Activated CD8-positive, alpha-beta memory T cell treated with anti-CD3 and anti-CD28 coated beads for 24 hours (primary cell): ENCODE measurements around the gene XYLT2.

Source experiments
- DNase-seq: peaks from one replicate; pipeline ENCODE4 v3.0.0-alpha.2; 2020

The XYLT2 gene

DNA sequence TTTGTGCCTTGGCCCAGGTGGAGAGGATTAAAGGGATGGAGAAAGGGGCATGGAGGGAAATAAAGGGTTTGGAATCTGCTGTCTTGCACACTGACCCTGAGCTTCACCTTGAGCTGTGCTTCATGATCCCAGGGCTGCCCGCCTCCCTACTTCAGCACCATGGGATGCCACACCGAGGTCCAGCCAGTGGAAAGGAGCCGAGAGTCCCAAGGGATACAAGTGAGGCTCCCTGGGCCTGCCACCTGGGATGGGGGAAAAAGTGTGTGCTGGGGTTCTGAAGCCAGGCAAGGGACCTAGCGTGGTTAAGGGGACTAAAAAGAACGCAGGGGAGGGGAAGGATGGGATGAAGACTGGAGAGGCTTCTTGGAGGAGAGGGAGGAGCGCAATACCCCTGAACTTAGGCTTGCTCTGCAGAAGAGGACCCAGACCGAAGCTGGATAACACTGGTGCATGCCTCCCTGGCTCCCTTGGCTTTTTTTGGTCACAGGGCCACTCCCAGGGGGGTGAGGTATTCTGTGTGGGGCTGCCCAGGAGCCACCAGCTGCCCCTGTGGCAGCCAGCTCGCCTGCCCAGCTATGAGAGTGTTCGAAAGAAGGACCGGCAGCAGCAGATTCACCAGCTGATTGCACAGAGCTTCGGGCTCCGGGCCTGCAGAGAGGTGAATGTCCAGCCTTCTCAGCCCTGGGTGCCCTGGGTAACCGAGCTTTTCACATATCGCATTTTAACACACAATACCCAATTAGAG is 19.9 kb downstream of the XYLT2 start:
- DNase-seq: no peak

DNA sequence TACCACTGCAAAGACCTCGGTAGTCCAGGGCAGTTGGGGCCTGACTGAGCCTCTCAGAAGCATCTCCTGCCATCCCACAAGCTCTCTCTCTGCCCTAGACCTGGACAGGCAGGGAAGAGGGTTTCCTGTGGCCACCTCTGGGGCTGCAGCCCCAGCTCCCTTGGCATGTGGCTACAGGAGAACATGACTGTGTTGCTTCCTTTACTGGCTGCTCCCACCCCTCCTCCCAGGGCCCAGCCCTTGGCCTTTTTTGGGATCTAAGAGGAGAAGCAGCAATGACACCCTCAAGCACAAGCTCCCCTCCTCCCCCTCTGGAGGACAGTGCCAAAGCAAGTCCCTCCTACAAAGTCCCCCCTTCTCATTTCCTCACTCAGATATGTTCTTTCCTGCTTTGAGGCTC is 21.5 kb downstream of the XYLT2 start:
- DNase-seq: no peak

DNA sequence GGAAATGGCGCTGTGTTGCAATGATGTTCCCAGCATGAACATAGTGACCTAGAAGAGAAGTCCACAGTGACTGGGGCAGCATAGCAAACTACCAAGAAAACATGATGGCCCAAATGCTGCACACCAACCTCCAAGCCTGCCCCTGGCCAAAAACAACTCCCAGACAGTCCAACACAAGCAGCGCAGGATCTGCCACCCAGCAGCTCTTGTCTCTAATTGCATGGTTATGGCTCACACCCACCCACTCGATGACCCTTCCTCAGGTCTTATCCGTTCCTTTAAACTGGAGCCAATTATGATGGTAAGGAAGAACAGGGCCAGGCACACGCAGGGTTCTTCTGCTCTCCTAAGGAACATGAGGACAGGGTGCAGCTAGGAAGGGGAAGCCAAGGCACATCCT is 24.1 kb downstream of the XYLT2 start:
- DNase-seq: no peak

DNA sequence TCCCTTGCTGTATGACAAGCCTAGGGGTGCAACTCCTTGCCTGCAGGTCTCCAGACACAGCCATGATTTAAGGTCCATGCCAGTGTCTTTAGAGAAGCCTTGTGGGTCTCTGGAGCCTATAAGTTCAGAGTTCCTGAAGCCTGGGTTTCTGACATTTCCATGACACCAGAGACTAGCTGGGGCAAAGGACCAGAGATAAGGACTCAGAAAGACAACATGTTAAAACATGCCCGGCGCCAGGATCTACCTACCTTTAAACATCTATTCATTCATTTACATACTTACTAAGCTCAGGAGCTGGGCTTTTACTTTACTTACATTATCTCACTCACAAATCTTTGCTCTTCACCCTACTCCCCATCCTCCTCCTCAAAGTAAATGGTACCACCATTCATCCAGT is 25.6 kb downstream of the XYLT2 start:
- DNase-seq: no peak

DNA sequence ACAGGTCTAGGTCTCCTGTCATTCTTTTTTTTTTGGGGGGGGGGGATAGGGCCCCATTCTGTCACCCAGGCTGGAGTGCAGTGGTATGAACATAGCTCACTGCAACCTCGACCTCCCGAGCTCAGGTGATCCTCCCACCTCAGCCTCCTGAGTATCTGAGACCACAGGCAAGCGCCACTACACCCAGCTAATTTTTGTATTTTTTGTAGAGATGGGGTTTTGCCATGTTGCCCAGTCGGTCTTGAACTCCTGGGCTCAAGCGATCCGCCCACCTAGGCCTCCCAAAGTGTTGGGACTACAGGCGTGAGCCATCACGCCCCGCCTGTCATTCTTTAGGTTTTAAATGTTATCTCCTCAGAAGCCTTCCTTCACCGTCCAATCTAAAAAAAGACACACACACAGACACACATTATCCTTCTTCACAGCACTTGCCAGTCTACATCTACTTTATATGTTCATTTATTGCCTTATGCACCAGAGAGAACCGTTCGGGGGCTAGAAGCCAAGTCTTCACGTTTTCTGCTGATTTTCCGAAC is 26.4 kb downstream of the XYLT2 start:
- DNase-seq: no peak

DNA sequence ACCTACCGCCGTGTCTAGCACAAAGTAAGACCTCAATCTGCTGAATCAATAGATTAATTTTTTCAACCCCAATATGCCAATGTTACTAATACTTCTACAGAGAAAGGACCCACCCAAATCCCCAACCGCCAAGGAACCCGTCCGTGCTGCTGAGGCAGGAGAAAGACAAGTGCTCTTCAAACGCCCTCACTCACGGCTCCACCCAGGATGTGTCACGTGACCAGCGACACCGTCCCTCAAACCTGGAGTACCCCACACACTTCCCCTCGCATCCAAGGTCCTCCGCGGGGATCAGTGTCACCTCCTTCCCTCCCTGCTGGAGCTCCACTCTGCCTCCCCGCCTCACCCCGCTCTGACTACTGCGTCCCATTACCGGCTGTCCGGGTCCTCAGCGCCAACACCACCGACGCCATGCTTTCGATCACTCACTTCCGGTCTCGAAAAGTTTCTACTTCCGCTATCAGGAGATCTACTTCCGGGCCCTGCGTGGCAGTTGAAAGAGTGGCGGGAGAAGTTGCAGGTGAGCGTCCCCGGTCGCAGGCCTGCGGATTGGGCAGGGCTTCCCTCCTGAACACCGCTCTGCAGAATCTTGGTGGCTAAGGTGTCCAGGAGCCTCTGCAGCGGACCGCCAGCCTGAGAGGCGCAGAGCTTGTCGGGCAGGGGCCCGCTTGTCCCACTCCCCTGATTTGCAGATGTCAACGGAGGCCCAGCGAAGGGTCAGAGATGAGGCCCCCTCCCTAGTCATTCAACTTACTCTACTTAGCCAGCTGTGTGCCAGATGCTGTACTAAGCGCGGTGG is 27.0 kb downstream of the XYLT2 start, which contains the start of the genes EME1 and MRPL27:
EME1 (plus strand) TSS at position 472 of the 799 bp plus-strand sequence. CDS start 1,980 bp downstream, outside the sequence.
MRPL27 (minus strand) TSS at position 427 of the 799 bp plus-strand sequence; CDS start at position 413, 14 bp downstream.
- peak; percentile 97 for DNase-seq

DNA sequence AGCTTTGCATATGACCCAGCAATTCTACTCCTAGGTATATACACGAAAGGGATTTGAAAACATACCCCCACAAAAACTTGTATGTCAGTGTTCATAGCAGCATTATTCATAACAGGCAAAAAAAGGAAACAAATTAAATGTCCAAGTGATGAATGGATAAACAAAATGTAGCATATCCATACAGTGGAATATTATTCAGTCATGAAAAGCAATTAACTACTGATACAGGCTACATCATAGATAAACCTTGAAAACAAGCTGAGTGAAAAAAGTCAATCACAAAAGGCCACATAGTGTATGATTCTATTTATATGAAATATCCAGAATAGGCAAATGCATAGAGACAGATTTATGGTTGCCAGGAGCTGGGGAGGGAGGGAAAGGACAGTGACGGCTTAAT is 27.8 kb downstream of the XYLT2 start:
- DNase-seq: no peak

DNA sequence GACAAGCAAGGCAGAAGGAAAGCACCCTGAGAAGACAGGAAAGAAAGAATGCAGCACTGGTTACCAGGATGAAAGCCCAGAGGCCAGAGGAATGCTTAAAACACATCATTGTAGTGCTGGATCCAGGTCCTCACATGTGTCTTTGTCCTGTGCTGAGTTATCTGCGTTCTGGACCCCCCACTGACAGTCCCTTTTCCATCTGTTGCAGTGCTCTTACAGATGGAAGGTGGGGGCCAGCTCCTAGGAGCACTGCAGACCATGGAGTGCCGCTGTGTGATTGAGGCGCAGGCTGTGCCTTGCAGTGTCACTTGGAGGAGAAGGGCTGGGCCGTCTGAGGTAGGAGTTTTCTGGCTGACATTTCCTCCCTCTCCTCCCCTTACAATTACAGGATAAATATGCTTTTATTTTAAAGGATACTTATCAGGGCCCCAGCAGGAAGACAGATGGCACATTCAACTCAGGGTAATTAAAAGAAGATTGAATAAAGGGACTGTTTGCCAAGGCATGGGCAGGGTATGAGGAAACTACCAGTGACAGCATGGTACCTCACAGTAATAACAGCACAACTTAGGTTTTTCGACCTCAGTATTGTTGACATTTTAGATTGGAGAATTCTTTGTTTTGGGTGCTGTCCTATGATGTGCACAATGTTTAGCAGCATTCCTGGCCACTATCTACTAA is 30.1 kb downstream of the XYLT2 start:
- DNase-seq: no peak

DNA sequence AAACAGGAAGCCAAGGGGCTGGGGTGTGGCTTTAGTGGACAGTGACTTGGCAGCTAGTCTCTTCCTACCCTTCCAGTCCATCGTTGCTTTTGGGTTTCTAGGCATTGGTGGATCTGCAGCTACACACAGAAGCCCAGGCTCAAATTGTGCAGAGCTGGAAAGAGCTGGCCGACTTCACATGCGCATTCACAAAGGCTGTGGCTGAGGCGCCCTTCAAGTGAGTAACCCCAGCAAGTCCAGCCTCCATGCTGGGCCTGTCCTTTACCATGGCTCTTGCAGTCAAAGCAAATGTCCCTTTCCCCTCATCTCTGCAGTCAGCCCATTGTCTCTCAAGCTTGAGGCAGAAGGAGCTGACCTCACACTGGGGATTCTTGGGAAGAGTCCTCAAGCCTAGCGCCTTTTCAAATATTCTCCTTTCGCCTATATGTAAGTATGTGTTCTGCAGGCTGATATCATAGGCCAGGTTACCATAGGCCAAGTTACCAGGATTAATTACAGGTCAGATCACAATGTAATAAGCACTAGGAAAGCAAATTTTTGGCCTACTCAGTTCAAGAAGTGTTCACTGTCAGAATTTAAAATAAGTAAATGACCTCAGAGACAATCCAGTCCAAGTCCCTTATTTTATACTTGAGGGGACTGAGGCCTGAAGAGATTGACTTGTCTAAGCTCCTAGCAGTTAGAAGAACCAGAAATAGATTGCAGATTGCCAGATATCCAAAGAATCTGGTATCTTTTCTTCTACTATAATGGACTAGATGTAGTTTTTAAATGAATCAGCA is 33.6 kb downstream of the XYLT2 start:
- DNase-seq: no peak

DNA sequence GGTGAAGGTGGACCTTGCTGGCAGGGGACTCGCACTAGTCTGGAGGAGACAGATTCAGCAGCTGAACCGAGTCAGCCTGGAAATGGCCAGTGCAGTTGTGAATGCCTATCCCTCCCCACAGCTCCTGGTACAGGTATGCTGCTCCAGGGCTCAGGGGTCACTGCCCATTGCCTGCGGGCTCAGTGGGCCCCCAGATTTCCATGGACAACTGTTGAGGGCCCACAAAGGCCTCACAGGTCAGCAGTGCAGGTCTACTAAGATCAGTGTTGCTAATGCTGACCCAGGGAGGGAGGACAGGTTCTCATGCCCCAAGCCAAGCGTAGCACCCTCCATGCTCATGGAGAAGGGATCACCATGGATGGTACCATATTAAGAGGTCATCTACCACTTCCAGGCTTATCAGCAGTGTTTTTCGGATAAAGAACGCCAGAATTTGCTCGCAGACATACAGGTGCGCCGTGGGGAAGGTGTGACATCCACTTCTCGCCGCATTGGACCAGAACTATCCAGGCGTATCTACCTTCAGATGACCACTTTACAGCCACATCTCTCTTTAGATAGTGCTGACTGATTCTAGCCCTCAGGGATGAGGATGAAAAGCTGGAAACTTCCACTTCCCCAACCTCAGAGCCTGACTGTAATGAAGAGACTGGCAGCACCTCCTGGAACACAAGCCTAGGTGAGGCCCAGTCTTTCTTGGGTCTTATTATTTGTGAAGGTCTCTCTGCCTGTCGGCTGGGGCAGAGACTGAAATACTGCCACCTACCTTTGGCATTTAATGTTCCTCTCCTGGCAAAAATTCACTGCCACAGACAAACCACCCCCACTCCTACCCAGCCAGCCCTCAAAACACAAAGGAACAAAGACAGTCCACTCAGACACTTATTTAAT is 34.7 kb downstream of the XYLT2 start:
- no peak for DNase-seq

DNA sequence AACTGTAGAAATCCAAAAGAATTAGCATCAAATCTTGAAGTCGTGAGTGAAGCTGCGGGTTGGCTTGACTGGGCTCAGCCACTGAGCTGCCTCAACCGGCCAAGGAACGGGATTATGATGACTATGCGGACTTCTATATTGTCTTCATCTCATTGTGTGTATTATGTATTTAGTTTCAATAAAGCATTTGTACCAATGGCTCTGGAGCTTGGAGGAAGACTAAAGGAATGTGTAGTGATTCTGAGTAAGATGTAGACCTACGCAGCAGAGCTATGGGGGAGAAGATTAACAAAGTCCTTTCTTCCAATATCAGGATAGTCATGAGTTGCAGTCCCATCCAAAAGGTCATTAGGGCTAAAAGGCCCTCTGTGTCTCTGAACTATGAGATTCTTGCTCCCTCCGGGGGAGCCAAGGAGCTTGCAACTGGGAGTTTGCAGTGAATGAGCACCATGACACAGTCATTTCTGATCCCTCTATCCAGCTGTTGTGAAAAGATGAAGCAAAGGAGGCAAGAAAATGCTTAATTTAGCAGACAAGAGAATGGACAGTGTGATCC is 35.4 kb downstream of the XYLT2 start:
- DNase-seq: no peak

DNA sequence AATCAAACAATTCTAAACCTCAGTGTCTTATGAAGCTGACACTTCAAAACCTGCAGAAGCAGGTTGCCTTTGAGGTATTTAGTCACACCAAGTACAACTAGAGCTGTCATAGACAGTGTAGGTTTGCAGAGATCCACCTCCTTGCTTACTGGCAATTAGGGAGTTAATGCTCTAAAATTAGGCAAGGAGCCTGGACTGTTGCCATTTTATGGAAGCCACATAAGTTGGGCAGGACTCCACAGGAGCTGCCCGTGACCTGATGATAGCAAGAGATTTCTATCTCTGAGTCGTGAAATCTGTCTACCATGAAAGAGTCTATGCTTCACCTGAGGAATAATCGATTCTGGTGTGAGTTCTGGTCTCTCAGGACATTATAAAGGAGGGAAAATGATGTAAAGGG is 36.0 kb downstream of the XYLT2 start:
- no peak for DNase-seq

DNA sequence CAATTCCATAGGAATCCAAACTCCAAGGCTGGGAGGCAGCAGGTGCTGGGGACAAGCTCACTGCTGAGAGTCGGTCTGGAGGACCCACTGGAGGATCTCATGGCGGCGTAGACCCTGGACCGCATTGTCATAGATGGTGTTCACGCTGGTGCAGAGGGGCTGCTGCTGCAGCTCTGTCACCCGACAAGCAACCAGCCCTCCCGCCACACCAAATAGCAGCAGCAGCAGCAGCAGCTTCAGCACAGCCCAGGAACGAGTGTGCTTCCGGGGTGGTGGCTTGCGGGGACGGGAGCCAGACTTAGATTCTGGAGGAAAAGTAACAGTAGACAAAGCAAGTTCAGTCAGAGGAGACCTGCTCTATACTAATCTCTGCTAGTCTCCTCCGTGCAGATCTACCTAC is 37.0 kb downstream of the XYLT2 start:
- DNase-seq: no peak

DNA sequence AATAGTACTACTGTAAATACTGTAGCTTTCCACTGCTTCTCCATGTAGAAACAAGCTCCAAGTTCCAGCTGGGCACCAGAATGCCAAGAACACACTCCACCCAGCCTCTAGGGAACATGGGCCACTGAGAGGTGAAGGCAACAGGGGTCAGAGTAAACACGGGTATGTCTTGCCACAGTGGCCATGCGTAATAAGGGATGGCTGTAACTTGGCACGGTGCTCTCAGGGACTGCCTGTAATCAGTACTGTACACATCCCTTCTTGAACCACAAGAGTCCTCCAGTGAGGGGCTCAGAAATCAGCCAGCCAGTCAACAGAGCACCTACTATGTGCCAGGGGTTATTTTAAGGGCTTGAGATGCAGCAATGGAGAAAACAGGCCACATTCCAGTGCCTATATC is 40.6 kb downstream of the XYLT2 start:
- DNase-seq: no peak

DNA sequence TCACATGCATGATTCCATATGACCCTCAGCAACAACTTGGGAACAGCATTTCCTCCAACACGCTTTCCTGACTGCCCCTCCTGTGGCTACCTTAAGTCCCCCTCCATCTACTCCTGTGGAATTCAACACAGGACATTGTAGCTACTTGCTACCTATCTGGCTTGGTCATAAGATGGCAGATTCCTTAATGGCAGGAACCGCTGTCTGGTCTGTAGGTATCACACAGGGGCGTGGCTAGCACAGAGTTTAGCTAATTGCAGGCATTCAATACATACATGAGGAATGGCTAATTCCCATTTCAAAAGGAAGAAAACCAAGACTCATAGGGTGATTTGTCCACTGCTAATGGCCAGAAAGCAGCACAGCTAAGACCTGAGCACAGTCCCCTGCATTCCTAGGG is 42.8 kb downstream of the XYLT2 start:
- no peak for DNase-seq

DNA sequence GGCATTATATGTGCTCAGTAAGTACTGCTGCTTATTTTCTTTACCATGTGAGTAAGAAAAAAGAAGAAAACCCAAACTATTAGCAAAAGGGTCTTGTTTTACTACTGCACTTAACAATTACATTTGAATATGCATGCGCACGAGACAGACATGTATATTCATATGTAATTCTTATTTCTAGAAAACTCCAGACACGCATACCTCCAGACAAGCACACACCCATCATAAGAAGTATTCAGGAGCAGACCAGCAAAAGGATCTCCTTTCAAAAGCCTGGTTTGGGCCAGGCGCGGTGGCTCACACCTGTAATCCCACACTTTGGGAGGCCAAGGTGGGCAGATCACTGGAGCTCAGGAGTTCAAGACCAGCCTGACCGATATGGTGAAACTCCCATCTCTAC is 43.6 kb downstream of the XYLT2 start:
- DNase-seq: no peak

DNA sequence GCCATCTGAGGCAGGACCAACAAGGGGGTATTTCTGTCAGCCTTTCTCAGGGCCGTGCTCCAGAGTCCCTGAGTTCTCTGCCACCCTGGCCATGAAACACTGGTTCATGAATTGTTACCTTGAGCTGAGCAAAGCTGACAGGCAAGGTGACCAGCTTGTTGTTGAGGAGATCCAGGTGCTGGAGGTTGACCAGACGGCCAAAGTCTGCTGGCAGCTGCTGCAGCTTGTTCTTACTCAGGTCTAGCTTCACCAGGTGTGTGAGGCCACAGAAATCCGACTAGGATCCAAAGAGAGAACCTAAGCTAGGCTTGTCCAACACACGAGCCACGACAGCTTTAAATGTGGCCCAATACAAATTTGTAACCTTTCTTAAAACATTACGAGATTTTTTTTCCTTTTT is 46.7 kb downstream of the XYLT2 start:
- DNase-seq: no peak

DNA sequence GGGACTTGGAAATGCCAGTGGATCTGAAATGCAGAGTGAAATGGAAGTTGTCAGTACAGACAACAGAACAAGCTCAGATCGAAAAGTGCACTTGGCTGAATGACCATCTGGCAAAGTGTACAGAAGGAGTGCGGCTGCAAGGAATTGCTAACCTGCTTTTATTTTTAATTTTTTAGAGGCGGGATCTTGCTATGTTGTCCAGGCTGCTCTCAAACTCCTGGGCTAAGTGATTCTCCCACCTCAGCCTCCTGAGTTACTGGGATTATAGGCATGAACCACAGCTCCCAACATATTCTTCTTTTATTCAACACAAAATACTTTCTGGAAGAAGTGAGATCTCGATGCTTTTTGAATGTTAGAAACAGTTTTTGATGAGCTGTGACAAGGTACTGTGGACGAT is 47.8 kb downstream of the XYLT2 start:
- no peak for DNase-seq

DNA sequence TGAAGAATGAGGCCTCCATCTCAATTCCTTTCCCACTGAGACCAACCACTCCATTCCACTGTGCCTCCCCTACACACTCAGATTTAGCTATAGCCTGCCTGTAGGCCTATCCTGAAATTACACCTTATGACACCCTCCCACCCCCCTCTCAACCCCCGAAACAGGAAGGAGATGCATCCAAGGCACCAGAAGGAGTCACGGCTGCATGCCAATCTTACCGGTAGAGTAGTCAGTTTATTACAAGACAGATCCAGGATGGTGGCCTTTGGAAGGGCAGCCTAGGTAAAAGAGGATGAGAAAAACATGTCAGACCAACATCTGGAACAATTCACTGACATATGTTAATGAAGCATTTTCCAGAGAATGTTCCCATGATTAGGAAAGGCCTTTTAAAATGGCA is 48.8 kb downstream of the XYLT2 start:
- no peak for DNase-seq

DNA sequence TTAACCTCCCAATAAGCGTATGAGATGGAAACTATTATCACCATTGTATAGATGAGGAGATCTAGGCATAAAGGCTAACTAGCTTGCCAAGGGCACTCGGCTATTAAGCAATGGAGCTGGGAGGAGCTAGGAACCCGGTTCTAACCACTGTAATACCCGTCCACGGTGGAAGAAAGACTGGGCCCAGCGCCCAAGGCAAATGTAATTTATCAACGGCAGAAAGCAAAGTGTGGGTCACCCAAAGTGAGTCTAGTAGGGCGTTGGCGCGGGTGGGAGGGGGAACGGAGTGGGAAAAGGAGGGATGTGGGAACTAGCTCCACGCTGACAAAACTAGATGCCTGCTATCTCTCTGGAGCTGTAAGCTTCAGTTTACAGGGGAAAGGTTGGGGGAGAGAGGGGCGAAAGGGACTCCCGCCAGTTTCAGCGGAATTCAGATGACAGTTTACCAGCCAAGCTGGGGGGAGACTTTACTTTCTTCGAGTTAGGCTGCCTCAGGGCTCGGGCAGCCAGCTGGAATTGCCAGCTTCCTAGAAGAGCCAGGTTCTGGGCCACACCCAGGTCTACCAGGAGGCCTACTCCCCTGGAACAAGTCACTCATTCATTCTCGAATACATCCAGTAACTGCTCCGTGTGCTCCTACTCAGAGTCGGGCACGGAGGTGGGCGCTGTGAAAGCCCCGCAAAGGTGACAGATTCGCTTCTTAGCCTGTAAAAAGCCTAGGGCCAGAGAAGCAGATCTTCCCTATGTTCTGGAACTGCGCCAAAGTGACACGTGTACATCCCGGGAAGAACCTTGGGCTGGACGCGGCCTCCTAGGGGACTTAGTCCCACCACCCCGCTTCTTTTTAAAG is 50.6 kb downstream of the XYLT2 start:
- DNase-seq: peak; percentile 67
